T-helper 17 cell (primary cell): ENCODE results near the gene GRHL3. TPM values are rescaled to one million over a fixed set of nuclear protein-coding genes. Genes with fewer than 3 reads are reported as not detected.
A peak's percentile ranks its signal among the peaks of the same experiment; 100 is the strongest.

Experiments
- ATAC-seq: fragments of 150-1000 bp; cut with Tn5 transposase; 2 replicates; pipeline ENCODE4 v1.10.0; 2021; ENCODE audit warnings: mild to moderate bottlenecking, moderate library complexity
- DNase-seq, 3 donors: peaks; one replicate each; pipeline versions ENCODE4 v3.0.0 to v3.0.0-alpha.2; 2020 to 2021
- H3K9me3 ChIP-seq: one replicate; pipeline ENCODE4 v1.7.0; 2013; ENCODE audit warnings: low read length, mild to moderate bottlenecking; ENCODE audit not compliant: control insufficient read depth, poor library complexity, severe bottlenecking
- H3K27ac Mint-ChIP-seq: one replicate; pipeline ENCODE4 v1.8.0; 2022; ENCODE audit warnings: mild to moderate bottlenecking, moderate library complexity, mixed read lengths
- H3K27me3 Mint-ChIP-seq: one replicate; pipeline ENCODE4 v1.8.0; 2022; ENCODE audit warnings: mixed read lengths
- H3K36me3 Mint-ChIP-seq: one replicate; pipeline ENCODE4 v1.8.0; 2022; ENCODE audit warnings: low read depth, mixed read lengths
- H3K4me1 Mint-ChIP-seq: one replicate; pipeline ENCODE4 v1.8.0; 2022; ENCODE audit warnings: mild to moderate bottlenecking, mixed read lengths
- H3K4me3 Mint-ChIP-seq: one replicate; pipeline ENCODE4 v1.8.0; 2022; ENCODE audit warnings: mild to moderate bottlenecking, moderate library complexity, mixed read lengths
- total RNA-seq, 4 donors: library from RNA in 2 of 4; stranded (reverse) in 2 of 4; gene quantifications; one replicate each; pipeline ENCODE4 v1.2.3 and lab custom pipeline; 2022 to 2026

GRHL3 gene
- total RNA-seq, 2 donors from 2014 or later, result not detected

DNA sequence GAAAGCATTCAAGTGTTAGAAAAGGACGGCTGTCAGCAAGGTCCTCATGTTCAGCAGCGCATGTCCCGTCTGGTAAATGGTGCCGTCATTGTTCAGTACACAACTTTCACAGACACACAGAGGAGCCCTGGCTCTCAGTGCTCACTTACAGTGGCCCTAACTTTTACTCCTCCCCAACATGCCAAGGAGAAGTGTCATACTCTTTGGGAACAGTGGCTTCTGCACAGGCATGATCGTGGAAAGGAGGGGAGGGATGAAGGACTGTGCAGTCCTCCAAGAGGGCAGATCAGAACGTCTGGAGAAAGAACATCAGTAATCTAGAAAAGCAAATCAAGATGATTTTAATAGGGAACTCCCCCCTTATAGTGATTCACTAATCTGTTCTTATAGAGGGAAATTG is 3.8 kb upstream of the GRHL3 start:
- no peak for ATAC-seq
- no peak overlapping the region for H3K27ac Mint-ChIP-seq
- no peak overlapping the region for H3K4me3 Mint-ChIP-seq
- no peaks in the 10 kb centered on the region for H3K36me3 Mint-ChIP-seq
- H3K4me1 Mint-ChIP-seq, result peaks cover 23% of the 10 kb centered on the region
- peaks cover 37% of the 10 kb centered on the region for H3K27me3 Mint-ChIP-seq
- H3K9me3 ChIP-seq, result no peaks in the 10 kb centered on the region
- DNase-seq, result no peak

- Mint-ChIP-seq H3K27me3 (peaks cover 44% of the 10 kb centered on the region), H3K4me3 (no peak overlapping the region), H3K36me3 (no peaks in the 10 kb centered on the region), H3K4me1 (peaks cover 34% of the 10 kb centered on the region), H3K27ac (no peak overlapping the region)
- no peak for ATAC-seq
- no peak for DNase-seq
- no peaks in the 10 kb centered on the region for H3K9me3 ChIP-seq
These were observed 2.5 kb upstream of the GRHL3 start for GRCh38 chr1:24316645-24317044.

DNA sequence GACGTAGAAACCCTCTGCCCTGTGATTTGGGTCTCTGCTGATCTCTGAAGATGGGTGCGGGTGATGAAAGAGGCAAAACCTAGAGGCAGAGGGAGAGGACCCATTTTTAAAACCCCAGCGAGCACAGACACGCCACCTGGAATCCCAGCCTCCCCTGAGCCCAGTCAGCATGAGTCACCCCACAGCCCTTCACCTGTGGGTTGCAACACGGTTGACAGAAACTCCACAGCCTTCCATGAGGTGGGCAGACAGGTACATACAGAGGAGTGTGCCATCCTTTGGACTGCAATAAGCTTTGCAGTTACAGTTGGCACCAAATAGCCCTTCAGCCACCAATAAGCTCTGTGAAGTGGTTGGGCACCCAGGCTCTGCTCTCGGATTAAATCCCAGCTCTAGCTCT is 2.1 kb upstream of the GRHL3 start:
- H3K4me3 Mint-ChIP-seq, result no peak overlapping the region

DNA sequence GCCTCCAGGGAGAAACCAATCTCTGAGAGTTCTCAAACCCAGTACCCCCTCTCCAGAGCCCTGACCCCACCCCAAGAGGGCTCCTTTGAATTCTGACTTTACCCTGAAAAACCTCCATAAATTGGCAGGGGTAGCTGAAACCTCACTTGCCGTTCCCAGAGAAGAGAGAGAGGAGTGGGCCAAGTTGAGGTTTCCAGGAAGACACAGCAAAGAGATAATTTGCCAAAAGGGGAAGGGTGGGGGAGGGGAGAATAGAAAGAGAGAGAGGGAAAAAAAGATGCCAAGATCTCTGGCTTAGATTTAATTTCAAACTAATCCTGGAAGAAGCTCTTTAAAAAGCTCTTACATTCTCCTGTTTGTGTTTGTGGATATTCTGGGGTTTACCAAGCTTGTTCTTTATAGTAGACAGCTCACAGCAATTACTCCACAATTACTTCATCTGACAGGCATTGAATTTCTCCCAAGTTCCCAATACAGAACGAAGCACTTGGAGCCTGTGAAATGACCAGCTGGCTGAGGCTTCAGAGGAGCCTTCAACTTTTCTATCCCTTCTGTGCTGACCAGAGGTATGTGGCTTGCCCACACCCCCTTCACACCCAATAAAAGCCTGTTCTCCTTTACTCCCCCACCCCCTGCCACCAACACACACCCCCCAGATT is 1.1 kb upstream of the GRHL3 start:
- Mint-ChIP-seq H3K4me3 (no peak overlapping the region), H3K27me3 (peaks cover 44% of the 10 kb centered on the region), H3K27ac (no peak overlapping the region), H3K4me1 (peaks cover 40% of the 10 kb centered on the region), H3K36me3 (no peaks in the 10 kb centered on the region)
- H3K9me3 ChIP-seq, result no peaks in the 10 kb centered on the region
- ATAC-seq (no peak), DNase-seq (no peak)

More for the DNA sequence above, 2.1 kb upstream of the GRHL3 start:
- H3K27me3 Mint-ChIP-seq, result peaks cover 44% of the 10 kb centered on the region
- DNase-seq, result no peak
- ATAC-seq, result no peak
- H3K27ac Mint-ChIP-seq, result no peak overlapping the region
- H3K36me3 Mint-ChIP-seq, result no peaks in the 10 kb centered on the region
- no peaks in the 10 kb centered on the region for H3K9me3 ChIP-seq
- H3K4me1 Mint-ChIP-seq, result peaks cover 34% of the 10 kb centered on the region

- Mint-ChIP-seq H3K27ac (no peak overlapping the region), H3K4me3 (peak overlapping the region; percentile 90), H3K27me3 (peaks cover 46% of the 10 kb centered on the region), H3K36me3 (no peaks in the 10 kb centered on the region), H3K4me1 (peaks cover 42% of the 10 kb centered on the region)
- ATAC-seq (no peak), DNase-seq (no peak)
- no peaks in the 10 kb centered on the region for H3K9me3 ChIP-seq
These were observed 394 bp upstream of the GRHL3 start for GRCh38 chr1:24318615-24319311.

DNA sequence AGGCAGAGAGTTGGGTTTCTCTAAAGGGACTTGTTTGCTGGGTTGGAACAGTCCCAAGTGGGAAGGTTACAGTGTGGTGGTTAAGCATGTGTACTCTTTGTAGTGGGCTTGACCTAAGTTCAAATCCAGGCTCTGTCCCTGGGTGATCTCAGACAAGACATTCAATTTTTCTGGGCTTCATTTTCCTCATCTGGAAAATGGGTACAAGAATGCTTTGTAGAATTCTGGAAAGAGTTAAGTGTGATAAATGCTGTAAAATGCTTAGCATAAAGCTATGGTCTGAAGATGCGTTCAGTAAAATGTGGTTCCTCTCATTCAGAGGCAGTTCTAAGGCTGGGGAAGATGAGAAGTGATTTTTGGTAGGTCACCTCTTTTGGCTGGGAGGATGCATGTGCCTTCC is 805 bp downstream of the GRHL3 start:
- no peak overlapping the region for H3K27ac Mint-ChIP-seq
- H3K4me3 Mint-ChIP-seq, result peak overlapping the region; percentile 90
- H3K36me3 Mint-ChIP-seq, result no peaks in the 10 kb centered on the region
- H3K27me3 Mint-ChIP-seq, result peaks cover 48% of the 10 kb centered on the region
- H3K4me1 Mint-ChIP-seq, result peaks cover 43% of the 10 kb centered on the region
- H3K9me3 ChIP-seq, result no peaks in the 10 kb centered on the region
- DNase-seq (no peak), ATAC-seq (no peak)

- no peaks in the 10 kb centered on the region for H3K9me3 ChIP-seq
- DNase-seq, result no peak
- Mint-ChIP-seq H3K27ac (no peak overlapping the region), H3K27me3 (peaks cover 46% of the 10 kb centered on the region), H3K4me3 (peak overlapping the region; percentile 66), H3K36me3 (no peaks in the 10 kb centered on the region), H3K4me1 (peaks cover 43% of the 10 kb centered on the region)
- ATAC-seq, result no peak
These were observed 2.0 kb downstream of the GRHL3 start for GRCh38 chr1:24321126-24321525.

- Mint-ChIP-seq H3K27ac (peak overlapping the region; percentile 70), H3K4me1 (peaks cover 45% of the 10 kb centered on the region), H3K36me3 (no peaks in the 10 kb centered on the region), H3K4me3 (peak overlapping the region; percentile 91), H3K27me3 (peaks cover 38% of the 10 kb centered on the region)
- H3K9me3 ChIP-seq, result no peaks in the 10 kb centered on the region
- peak; percentile 40 to 56 (median 49) for DNase-seq
- ATAC-seq, result peak; percentile 85
These were observed 2.7 kb downstream of the GRHL3 start for GRCh38 chr1:24321697-24322469.

DNA sequence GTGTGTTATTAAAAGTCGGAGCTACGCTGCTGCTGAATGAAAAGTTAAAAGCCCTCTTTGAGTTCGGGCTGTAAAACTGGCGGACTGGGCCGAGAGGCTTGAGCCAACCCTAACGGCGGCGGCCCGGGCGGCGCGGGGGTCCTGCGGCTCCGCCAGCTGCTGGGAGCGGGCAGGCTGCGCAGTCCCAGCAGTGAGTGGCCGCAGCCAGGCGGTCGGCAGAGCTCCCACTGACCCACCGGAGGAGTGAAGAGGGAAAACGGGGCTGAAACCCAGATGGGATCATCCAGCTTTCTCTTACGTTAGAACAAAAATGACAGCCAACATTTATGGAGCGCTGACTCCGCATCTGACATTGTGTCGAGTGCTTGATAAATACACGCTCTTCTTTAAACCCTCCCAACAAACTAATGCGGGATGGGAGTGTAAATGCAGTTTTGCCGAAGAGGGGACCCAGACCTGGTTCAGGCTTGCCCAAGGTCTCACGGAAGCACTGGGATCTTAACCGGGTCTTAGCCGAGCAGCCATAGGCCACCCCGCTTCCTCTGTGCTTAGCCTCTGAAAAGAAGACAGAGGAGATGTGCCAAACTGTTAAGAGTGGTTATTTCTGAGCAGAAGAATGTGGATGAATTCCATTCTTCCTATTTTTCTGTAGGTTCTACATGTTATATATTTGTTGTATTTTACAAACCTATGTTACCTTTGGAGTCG is 3.5 kb downstream of the GRHL3 start:
- Mint-ChIP-seq H3K4me3 (peak overlapping the region; percentile 91), H3K36me3 (no peaks in the 10 kb centered on the region), H3K4me1 (peaks cover 45% of the 10 kb centered on the region), H3K27ac (peak overlapping the region; percentile 70), H3K27me3 (peaks cover 31% of the 10 kb centered on the region)
- ATAC-seq, result no peak
- no peak for DNase-seq
- H3K9me3 ChIP-seq, result no peaks in the 10 kb centered on the region

DNA sequence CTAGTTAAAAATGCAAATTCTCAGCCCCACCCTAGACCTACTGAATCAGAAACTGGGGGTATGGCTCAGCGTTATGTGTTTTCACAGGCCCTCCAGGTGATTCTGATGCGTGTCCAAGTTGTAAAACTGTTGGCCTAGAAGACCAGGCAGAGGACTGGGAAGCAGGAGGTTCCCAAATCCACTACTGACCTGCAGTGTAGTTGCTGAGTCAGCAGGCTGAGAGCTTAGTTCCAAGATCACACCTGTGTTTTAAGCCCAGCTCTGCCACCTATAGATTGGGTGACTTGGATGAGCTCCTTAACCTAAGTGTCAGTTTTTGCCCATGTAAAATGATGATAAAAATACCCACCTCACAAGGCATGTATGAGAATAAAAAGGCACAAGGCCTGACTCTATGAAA is 4.1 kb downstream of the GRHL3 start:
- DNase-seq (no peak), ATAC-seq (no peak)
- Mint-ChIP-seq H3K27ac (peak overlapping the region; percentile 70), H3K36me3 (no peaks in the 10 kb centered on the region), H3K27me3 (peaks cover 30% of the 10 kb centered on the region), H3K4me3 (no peak overlapping the region), H3K4me1 (peaks cover 44% of the 10 kb centered on the region)
- no peaks in the 10 kb centered on the region for H3K9me3 ChIP-seq

- peaks cover 28% of the 10 kb centered on the region for H3K4me1 Mint-ChIP-seq
These were observed 5.7 kb downstream of the GRHL3 start for GRCh38 chr1:24324903-24325302.

DNA sequence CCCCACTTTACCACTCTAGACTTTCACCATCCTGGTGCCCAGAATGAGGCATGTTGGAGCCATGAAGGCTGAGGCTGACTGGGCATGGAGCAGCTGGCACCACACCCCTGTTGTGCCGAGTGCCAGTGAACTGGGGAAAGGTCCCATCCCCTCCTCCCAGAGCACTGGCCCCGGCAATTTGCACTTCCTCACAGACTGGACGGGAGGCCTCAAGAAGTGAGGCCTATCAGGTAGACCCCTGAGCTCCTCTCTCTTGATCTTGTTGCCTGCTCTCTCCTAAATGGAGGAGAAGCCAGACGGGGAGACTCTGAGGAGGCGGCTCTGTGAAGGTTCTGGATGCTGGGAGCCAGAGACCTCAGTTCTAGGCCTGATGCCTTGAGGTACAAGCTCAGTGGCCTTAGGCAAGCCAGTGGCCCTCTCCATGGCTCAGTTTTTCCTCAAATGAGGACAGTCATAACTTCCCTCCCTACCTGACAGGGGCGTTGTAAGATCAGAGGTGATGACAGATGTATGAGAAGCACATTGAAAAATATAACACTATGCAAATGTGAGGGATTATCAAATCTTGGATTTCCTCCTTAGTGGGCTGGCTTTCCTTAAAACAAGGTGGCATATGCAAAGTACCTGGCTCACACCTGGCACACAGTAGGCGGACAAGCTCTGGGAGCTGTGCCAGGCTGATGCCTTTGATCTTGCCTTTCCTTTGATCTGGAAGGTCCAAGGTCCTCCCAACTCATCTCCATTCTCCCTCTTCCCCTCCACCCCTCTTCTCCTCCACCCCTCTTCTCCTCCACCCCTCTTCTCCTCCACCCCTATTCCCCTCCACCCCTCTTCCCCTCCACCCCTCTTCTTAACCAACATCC is 6.7 kb downstream of the GRHL3 start:
- no peak for DNase-seq
- no peaks in the 10 kb centered on the region for H3K9me3 ChIP-seq
- H3K27me3 Mint-ChIP-seq, result peaks cover 9% of the 10 kb centered on the region
- H3K4me3 Mint-ChIP-seq, result no peak overlapping the region
- ATAC-seq, result no peak
- no peak overlapping the region for H3K27ac Mint-ChIP-seq
- H3K4me1 Mint-ChIP-seq, result peaks cover 18% of the 10 kb centered on the region
- H3K36me3 Mint-ChIP-seq, result no peaks in the 10 kb centered on the region

More at GRCh38 chr1:24324903-24325302, 5.7 kb downstream of the GRHL3 start:
- Mint-ChIP-seq H3K27me3 (peaks cover 17% of the 10 kb centered on the region), H3K27ac (no peak overlapping the region), H3K4me3 (no peak overlapping the region), H3K36me3 (no peaks in the 10 kb centered on the region)
- ATAC-seq (no peak), DNase-seq (no peak)
- H3K9me3 ChIP-seq, result no peaks in the 10 kb centered on the region
